Upper lobe of left lung (tissue), 4 donors: ENCODE data around the gene DRD4.

Experiments
- CTCF ChIP-seq, 6 experiments: fragments of 450-650 bp in 4 of 6; fragments of 200-600 bp in 2 of 6; sonication (generic) in 2 of 6; IDR thresholded peaks; one replicate each; pipeline ENCODE4 v1.5.1; 2016 to 2019; ENCODE audit warnings: antibody characterized with exemption in 6 of 6
- EP300 ChIP-seq, 4 donors: sonication (generic); formaldehyde crosslinking; IDR thresholded peaks; one replicate each; pipeline ENCODE4 v1.5.1; 2017; ENCODE audit warnings: antibody characterized with exemption in 4 of 4, control low read depth in 2 of 4
- POLR2A ChIP-seq, 4 donors: fragments of 450-650 bp; IDR thresholded peaks; one replicate each; pipeline ENCODE4 v1.5.1; 2016 to 2017; ENCODE audit warnings: antibody characterized with exemption in 4 of 4, mild to moderate bottlenecking in 2 of 4
- POLR2AphosphoS5 ChIP-seq, 2 donors: sonication (generic); formaldehyde crosslinking; IDR thresholded peaks; one replicate each; pipeline ENCODE4 v1.5.1; 2017; ENCODE audit warnings: antibody characterized with exemption in 2 of 2

- TF ChIP-seq CTCF (IDR thresholded peaks at IDR 0.05) (no peak), POLR2A (IDR thresholded peaks at IDR 0.05) (no peak), EP300 (IDR thresholded peaks at IDR 0.05) (no peak), POLR2AphosphoS5 (IDR thresholded peaks at IDR 0.05) (no peak)
These were observed 28.1 kb downstream of the DRD4 start for GRCh38 chr11:665062-665703.
